Measurements from ENCODE around the gene HOXA11. TPM values are rescaled to one million over a fixed set of nuclear protein-coding genes. Genes with fewer than 3 reads are reported as not detected.

Gene HOXA11
- total RNA-seq, 2 experiments from 2014 or later = 0.10 TPM; not detected in 1

DNA sequence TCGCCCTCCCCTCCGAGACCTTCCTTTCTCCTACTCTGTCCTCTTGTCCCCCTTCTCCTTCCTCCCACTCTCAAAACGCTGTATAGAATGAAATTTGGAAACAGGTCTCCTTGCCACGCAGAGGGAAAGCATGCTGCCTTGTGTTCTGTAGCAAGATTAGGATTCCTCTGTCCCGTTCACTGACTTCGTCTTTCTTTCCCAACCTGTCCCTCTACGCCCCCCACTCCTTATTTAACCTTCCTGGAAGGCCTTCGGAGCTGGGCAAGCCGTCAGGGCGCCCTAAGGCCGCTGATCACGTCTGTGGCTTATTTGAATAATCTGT, 21.0 kb downstream of the HOXA11 start:
- Mint-ChIP-seq H3K36me3 (no peaks in the 10 kb centered on the region), H3K27ac (no peak overlapping the region), H3K4me1 (peaks cover 26% of the 10 kb centered on the region), H3K27me3 (peaks cover 92% of the 10 kb centered on the region), H3K4me3 (no peak overlapping the region), H3K9me3 (no peaks in the 10 kb centered on the region)
- DNase-seq = no peak

- no peak overlapping the region for H3K4me3 Mint-ChIP-seq
- no peak for DNase-seq
- H3K27me3 Mint-ChIP-seq = peaks cover 92% of the 10 kb centered on the region
- H3K27ac Mint-ChIP-seq = no peak overlapping the region
- H3K9me3 Mint-ChIP-seq = no peaks in the 10 kb centered on the region
- H3K36me3 Mint-ChIP-seq = no peaks in the 10 kb centered on the region
- peaks cover 25% of the 10 kb centered on the region for H3K4me1 Mint-ChIP-seq
These were observed 21.6 kb downstream of the HOXA11 start for GRCh38 chr7:27163288-27164044.

DNA sequence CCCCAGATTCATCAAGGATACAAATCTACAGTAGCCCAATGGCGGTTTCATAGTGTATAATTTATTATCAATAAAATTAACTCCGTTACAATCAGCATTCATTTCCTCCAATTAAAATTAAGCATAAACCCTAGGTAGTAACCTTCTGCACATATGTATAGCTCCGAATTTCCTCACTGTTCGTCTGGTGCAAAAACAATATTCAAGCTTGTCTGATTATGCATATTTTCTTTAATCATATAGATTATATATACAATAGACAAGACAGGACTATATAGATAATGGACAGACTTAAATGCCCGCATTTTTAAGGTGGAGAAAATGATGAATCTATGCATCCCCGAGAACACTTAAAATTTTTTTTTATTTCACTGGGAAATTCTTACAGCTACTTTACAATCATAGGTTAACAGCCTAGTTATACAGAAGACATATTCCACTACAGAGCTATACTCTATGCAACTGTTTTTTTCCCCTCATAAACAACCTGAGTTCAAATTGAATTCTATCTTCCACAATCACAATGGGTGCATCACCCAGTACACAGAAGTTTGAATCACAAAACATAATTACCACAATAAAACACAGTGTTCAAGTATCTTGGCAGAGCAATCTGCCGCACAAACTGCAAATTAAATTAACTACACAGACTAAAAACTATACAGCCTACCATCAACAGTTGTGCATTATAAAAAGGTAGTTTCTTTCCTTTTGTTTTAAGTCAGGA, 22.3 kb downstream of the HOXA11 start:
- Mint-ChIP-seq H3K36me3 (no peaks in the 10 kb centered on the region), H3K9me3 (no peaks in the 10 kb centered on the region), H3K27ac (no peak overlapping the region), H3K4me1 (peaks cover 32% of the 10 kb centered on the region), H3K4me3 (no peak overlapping the region), H3K27me3 (peaks cover 92% of the 10 kb centered on the region)
- DNase-seq = no peak

GRCh38 chr7:27161721-27162560, 23.1 kb downstream of the HOXA11 start:
- Mint-ChIP-seq H3K4me1 (peaks cover 32% of the 10 kb centered on the region), H3K27ac (no peak overlapping the region), H3K4me3 (no peak overlapping the region), H3K27me3 (peaks cover 92% of the 10 kb centered on the region), H3K9me3 (no peaks in the 10 kb centered on the region), H3K36me3 (no peaks in the 10 kb centered on the region)
- no peak for DNase-seq

DNA sequence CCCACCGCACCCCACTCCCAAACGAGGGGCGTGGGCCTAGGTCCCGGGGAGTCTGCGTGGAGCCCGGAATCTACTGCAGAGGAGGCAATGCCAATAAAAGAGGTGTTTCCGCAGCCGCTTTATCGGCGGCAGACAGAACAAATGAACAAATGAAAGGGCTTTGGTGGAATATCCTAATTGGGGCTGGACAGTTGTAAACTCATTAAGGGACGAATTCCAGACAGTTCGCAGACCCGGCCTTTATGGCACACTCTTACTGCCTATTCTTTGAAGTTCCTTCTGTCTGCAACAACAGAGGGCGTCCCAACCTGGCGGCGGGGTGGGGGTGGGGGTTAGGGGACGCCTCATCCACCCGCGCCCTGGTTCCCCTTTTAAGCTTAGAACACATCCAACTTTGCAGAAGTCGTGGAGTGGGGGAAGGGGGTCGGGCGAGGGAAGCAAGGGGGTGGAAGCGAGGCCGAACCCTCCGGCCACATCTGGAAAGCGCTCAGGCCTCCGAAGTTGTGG, 23.8 kb downstream of the HOXA11 start:
- Mint-ChIP-seq H3K4me1 (peaks cover 32% of the 10 kb centered on the region), H3K9me3 (no peaks in the 10 kb centered on the region), H3K27ac (no peak overlapping the region), H3K4me3 (peak overlapping the region; percentile 58), H3K27me3 (peaks cover 92% of the 10 kb centered on the region), H3K36me3 (no peaks in the 10 kb centered on the region)
- DNase-seq = no peak

GRCh38 chr7:27160546-27161213, 24.4 kb downstream of the HOXA11 start:
- H3K27ac Mint-ChIP-seq = no peak overlapping the region
- peak overlapping the region; percentile 58 for H3K4me3 Mint-ChIP-seq
- no peaks in the 10 kb centered on the region for H3K36me3 Mint-ChIP-seq
- DNase-seq = peak; percentile 80
- peaks cover 32% of the 10 kb centered on the region for H3K4me1 Mint-ChIP-seq
- peaks cover 92% of the 10 kb centered on the region for H3K27me3 Mint-ChIP-seq
- H3K9me3 Mint-ChIP-seq = no peaks in the 10 kb centered on the region

GRCh38 chr7:27160145-27160545, 24.9 kb downstream of the HOXA11 start:
- Mint-ChIP-seq H3K27ac (no peak overlapping the region), H3K27me3 (peaks cover 92% of the 10 kb centered on the region)

DNA sequence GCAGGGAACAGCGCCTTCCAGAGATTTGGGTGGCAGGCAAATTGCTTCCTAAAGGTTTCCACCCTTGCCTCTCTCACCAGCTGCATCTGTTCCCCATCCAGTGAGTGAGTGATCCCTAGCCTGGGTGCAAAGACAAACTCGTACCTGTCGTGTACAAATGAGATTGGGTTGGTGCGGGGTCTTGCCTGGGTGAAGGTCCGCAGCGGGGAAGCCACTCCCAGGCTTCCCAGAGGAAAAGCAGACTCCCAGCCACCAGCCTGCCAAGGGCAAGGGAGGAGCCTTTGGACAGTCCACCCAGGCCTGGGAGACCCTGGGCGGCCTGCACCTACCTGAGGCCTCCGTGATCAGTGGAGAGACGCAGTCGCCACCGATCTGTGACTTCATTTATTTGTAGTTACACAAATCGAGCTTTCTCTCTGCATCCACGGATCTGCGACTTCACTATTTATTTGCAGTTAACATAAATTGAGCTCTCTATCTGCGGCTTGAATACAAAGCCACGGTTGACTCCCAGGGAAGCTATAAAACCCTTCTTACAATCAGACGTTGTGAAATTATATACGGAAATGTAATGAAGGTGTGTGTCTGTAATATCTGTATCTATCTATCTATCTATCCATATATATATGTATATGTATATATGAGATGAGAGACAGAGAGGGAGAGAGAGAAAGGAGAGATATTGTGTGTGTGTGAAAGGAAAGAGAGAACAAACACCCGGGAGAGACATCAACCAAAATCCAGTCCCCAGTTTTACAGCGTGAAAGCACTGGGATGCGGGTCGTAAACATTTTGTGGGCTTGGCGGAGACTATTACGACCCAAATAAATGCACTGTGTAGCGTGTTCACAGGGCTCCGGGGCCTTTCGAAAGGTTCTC, 25.5 kb downstream of the HOXA11 start:
- Mint-ChIP-seq H3K36me3 (peaks cover 2% of the 10 kb centered on the region), H3K4me3 (peak overlapping the region; percentile 29), H3K27ac (no peak overlapping the region), H3K4me1 (peaks cover 33% of the 10 kb centered on the region), H3K27me3 (peaks cover 94% of the 10 kb centered on the region), H3K9me3 (no peaks in the 10 kb centered on the region)
- DNase-seq = no peak

More at GRCh38 chr7:27160145-27160545, 24.9 kb downstream of the HOXA11 start:
- no peaks in the 10 kb centered on the region for H3K36me3 Mint-ChIP-seq
- no peak for DNase-seq
- peaks cover 32% of the 10 kb centered on the region for H3K4me1 Mint-ChIP-seq
- no peaks in the 10 kb centered on the region for H3K9me3 Mint-ChIP-seq
- H3K4me3 Mint-ChIP-seq = peak overlapping the region; percentile 47

- no peak overlapping the region for H3K4me3 Mint-ChIP-seq
- H3K9me3 Mint-ChIP-seq = no peaks in the 10 kb centered on the region
- H3K27me3 Mint-ChIP-seq = peaks cover 94% of the 10 kb centered on the region
- H3K36me3 Mint-ChIP-seq = peaks cover 2% of the 10 kb centered on the region
- H3K4me1 Mint-ChIP-seq = peaks cover 34% of the 10 kb centered on the region
- no peak overlapping the region for H3K27ac Mint-ChIP-seq
- no peak for DNase-seq
These were observed 26.4 kb downstream of the HOXA11 start for GRCh38 chr7:27158436-27159265.

DNA sequence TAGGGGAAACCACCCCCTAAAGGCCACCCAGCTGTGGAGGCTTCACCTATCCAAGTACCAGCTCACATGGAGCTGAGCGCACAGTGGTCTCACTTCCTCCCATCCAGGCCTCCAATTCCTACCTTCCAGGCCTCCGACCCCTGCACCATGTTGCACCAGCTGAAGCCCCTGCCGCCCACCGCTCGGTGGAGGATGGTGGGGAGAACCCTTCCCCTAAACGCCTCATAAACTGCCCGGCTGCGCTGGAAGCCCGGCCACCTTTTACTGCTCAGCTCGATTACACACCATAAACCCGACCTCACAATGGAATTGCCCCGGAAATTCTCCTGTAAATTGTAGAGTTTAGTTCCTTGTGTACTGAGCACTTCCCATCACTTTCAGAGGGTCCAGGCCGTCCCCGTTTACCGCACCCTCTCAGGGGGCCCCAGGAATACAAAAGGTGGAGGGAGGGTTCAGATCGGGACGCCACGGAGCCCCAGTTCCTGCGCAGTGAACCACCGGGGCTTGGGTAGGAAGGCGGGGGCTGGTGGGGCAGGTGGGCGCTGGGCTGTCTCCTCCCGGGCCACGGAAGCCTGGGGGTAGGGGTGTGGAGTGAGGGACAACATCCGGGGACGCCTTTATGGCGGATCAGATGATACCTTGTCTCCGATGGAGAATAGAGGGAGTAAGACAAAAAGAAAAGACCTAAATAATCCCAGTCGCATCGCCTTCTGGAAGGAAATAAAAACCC, 27.2 kb downstream of the HOXA11 start:
- H3K27ac Mint-ChIP-seq = no peak overlapping the region
- H3K9me3 Mint-ChIP-seq = no peaks in the 10 kb centered on the region
- peaks cover 94% of the 10 kb centered on the region for H3K27me3 Mint-ChIP-seq
- H3K4me3 Mint-ChIP-seq = no peak overlapping the region
- H3K4me1 Mint-ChIP-seq = peaks cover 34% of the 10 kb centered on the region
- DNase-seq = no peak
- H3K36me3 Mint-ChIP-seq = peaks cover 2% of the 10 kb centered on the region

DNA sequence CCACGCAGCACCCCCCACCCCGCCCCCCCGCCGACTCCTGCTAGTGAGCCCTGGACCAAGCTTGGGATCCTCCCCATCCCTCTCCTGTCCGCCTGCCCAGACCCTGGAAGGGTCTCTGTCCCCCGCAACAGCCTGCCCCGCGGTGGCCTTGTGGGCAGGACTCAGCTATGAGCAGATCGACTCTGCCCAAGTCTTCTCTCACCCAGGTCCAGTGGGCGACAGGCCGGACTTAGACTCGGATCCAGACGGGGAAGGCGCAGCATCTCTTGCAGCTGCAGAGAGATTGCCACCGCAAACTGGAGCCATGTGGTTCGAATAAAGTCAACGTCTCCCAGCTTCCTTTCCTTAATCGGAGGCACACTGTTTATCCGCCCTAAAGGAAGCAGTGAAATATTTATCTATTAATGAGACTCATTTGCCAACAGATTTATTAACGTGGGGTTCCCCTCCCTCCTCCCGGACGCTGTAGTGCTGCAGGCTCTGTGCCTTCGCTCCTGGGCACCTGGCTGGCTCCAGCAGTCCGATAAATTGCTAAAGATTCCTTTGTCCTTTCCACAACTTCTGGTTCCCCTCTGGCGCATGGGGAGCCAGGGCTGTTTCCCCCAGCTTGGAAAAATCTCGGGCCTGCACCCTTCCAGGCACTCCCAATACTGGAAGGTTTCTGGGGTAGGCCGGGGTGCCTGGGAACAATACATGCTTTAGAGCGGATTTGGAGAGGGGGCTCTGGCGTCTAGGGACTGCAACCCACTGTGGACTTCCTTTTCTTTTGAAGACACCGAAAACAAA, 27.9 kb downstream of the HOXA11 start:
- DNase-seq = no peak
- peaks cover 35% of the 10 kb centered on the region for H3K4me1 Mint-ChIP-seq
- no peaks in the 10 kb centered on the region for H3K9me3 Mint-ChIP-seq
- H3K27me3 Mint-ChIP-seq = peaks cover 94% of the 10 kb centered on the region
- no peak overlapping the region for H3K4me3 Mint-ChIP-seq
- peaks cover 2% of the 10 kb centered on the region for H3K36me3 Mint-ChIP-seq
- peak overlapping the region; percentile 66 for H3K27ac Mint-ChIP-seq

GRCh38 chr7:27156508-27156898, 28.5 kb downstream of the HOXA11 start, which contains the start of gene HOXA7:
Gene HOXA7, minus strand, starts transcription at chr7:27156675. Its CDS starts 130 bp downstream, at chr7:27156545.
- Mint-ChIP-seq H3K36me3 (peaks cover 2% of the 10 kb centered on the region), H3K9me3 (no peaks in the 10 kb centered on the region), H3K27ac (peak within 1 kb of the TSS; percentile 76), H3K4me1 (peaks cover 41% of the 10 kb centered on the region), H3K4me3 (peak within 1 kb of the TSS; percentile 47), H3K27me3 (peaks cover 94% of the 10 kb centered on the region)
- no peak for DNase-seq
